HCEC 1CT (cell line): ENCODE data around the gene RTKN.
A peak's percentile ranks its signal among the peaks of the same experiment; 100 is the strongest.

ENCODE experiments used
- DNase-seq: peaks from one replicate; pipeline ENCODE4 v3.0.0-alpha.2; 2017

Gene RTKN

GRCh38 chr2:74415762-74416395, 25.9 kb downstream of the RTKN start:
- DNase-seq = no peak

GRCh38 chr2:74414881-74415761, 26.6 kb downstream of the RTKN start:
- DNase-seq = no peak

DNA sequence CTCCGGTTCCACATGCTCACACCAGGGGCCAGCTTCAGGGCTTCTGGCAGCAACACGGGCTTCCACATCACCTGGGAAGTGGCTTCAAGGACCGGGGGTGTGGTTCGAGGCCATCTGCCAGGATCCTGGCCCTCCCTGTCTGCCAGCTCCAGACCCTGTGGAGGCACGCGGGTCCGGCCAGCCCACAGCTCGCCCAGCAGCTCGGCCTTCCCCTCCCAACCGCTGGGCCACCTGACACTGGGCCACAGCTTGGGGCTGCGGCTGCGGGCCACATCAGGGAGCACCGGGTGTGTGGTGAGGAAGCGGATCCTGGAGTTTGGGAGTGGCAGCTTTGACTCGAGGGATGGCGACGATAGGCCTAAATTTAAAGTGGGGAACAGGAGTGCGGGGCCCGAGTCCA, 27.3 kb downstream of the RTKN start:
- no peak for DNase-seq

DNA sequence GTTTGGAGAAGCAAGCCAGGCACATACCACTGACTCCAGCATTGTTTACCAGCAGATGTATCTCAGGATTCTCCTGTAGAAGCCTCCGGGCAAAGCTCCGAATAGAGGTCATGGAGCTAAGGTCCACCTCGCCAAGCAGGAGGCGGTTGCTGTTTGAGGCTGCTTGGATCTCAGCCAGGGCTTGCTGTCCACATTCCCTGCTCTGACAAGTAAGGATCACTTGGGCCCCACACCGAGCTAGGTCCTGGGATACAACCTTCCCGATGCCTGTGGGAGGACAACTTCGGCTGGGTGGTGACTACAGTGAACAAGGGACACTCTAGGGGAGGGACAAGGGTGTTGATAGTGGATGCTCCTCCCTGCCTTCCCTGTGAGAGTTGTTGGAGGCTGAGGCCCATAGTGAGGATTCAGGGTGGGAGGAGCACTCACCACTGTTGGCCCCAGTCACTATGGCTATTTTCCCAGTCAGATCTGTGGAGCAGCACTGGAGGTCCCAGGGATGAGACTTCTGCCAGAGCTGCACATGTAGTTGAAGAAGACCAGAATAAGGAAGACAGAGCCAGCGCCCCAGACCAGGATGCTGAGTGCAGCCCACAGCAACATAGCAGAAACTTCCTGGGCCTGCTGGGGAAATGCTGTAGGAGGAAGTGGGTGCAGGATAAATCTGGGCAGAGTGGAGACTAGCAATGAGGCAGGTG, 28.6 kb downstream of the RTKN start:
- no peak for DNase-seq

- no peak for DNase-seq
Observed at GRCh38 chr2:74407682-74408081, 34.1 kb downstream of the RTKN start.

- DNase-seq = peak; percentile 10
Observed at GRCh38 chr2:74406035-74406434, 35.7 kb downstream of the RTKN start.

DNA sequence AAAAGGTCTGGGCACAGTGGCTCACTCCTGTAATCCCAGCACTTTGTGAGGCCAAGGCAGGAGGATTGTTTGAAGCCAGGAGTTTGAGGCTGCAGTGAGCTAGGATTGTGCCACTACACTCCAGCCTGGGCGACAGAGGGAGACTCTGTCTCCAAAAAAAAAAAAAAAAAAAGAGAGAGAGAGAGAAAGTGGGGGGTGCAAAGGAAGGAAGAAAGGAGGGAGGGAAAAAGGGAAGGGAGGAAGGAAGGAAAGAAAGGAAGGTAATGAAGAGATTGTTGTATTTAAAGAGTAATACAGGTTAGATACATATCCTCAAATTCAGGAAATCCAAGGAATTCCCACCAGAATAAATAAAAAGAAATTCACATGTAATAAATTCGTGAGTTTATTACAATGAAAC, 39.8 kb downstream of the RTKN start:
- DNase-seq = no peak

GRCh38 chr2:74399785-74400184, 42.0 kb downstream of the RTKN start:
- DNase-seq = peak; percentile 22

DNA sequence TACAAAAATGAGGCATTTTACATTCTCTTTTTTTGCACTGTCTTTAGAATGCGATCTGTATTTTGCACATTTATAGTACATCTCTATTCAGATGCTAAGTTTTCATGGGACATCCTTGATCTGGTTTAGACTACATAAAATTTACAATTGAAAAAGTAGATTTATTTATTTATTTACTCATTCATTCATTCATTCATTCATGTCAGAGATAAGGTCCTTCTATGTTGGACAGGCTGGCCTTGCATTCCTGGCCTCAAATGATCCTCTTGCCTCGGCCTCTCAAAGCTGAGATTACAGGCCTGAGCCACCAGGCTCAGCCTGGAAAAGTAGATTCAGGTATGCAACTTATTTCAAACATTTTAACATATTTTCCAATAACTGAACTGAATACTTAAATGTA, 45.6 kb downstream of the RTKN start:
- no peak for DNase-seq

GRCh38 chr2:74393525-74393924, 48.2 kb downstream of the RTKN start:
- DNase-seq = no peak

GRCh38 chr2:74392449-74392743, 49.3 kb downstream of the RTKN start:
- no peak for DNase-seq

DNA sequence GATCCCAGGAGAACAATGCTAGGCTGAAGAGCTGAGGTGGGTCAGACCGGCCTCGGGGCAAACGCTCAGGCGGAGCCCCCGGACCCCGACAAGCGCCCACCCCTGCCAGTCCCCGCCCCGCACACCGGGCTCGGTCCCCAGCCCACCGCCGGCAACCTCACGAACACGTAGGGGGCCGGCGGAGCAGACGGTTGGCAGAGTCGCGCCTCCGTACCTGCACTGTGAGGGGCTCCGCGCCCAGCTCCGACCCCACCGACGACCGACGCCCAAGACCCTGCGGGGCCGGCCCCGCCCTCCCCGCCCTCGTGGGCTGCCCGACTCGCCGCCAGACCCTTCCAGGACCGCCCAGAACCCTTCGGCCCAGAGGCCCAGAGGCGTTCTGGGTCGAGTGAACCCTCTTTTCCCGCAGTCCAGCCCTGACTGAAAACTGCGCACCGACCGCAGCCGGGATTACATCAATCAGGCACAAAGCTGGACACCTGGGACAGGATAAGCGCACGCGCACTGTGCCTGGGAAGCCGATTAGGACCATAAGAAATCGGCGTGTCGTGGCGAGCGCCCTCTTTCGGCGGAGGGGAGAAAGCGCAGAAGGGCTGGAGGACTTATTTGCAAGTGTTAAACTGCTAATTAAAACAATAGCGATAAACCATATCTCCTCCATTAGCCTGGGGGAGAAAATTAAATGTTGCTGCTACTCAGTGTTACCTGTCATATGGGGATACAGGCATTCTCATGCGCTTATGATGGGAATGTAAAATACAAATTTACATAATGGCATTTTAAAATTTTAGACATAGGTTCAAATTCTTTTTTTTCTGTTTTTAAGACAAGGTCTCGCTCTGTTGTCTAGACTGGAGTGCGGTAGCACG, 49.9 kb downstream of the RTKN start:
- peak; percentile 83 for DNase-seq

DNA sequence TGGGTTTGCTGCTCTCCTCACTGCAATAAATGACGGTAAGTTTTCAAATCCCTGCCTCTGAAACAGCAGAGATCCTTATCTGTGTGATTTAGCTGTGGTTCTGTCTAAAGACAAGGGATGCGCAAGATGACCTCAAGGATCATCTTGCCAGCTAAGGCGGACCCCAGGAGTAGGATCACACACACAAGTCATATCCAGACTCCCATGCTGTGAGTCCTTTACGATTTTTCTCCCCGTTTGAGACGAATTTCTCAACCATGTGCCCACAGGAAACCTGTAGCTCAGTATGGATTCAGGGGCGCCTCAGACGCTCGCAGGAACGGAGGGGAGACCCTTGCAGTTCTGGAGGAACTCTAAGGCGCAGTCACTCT, 50.5 kb downstream of the RTKN start:
- no peak for DNase-seq

- no peak for DNase-seq
Observed at GRCh38 chr2:74390606-74391005, 51.1 kb downstream of the RTKN start.

GRCh38 chr2:74387346-74387745, 54.4 kb downstream of the RTKN start:
- peak; percentile 20 for DNase-seq

- no peak for DNase-seq
Observed at GRCh38 chr2:74385396-74385795, 56.3 kb downstream of the RTKN start.

GRCh38 chr2:74384051-74384450, 57.7 kb downstream of the RTKN start:
- peak; percentile 13 for DNase-seq

GRCh38 chr2:74383254-74383653, 58.5 kb downstream of the RTKN start:
- peak; percentile 59 for DNase-seq

DNA sequence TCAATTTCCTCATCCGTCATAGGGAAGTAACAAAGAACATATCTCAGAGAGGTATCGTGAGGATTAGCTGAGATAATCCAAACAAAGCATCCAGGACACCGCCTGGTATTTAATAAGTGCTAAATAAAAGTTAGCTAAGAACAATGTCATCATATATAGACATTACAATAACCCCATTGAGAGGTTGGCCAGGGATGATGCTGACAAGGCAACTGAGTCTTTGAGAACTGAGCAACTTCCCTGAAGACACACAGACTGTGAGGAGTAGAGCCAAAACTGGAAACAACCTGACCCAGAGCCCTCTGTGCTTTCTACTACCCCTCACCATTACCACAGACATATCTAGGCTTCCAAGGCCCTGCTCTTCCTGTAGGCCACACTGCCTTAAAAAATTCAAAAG, 60.0 kb downstream of the RTKN start:
- no peak for DNase-seq

GRCh38 chr2:74379851-74380789, 61.6 kb downstream of the RTKN start, which contains the start of gene DCTN1:
TSS of gene DCTN1 (minus strand) at chr2:74380311. CDS start at chr2:74380037, 274 bp downstream.
- DNase-seq = peak; percentile 60

- DNase-seq = no peak
Observed at GRCh38 chr2:74378007-74378406, 63.7 kb downstream of the RTKN start.

- no peak for DNase-seq
Observed at GRCh38 chr2:74375838-74376237, 65.9 kb downstream of the RTKN start.
